Central memory CD8-positive, alpha-beta T cell (primary cell): Measurements from ENCODE around the gene TMTC1.

Experiments
- ATAC-seq: fragments of 150-1000 bp; cut with Tn5 transposase; replicated peaks from 2 replicates; pipeline ENCODE4 v1.10.0; 2022; ENCODE audit warnings: mild to moderate bottlenecking, moderate FRiP score, moderate number of reproducible peaks; ENCODE audit not compliant: poor library complexity, severe bottlenecking; ENCODE audit errors: extremely low read depth
- DNase-seq, 2 donors: peaks; one replicate each; pipeline ENCODE4 v3.0.0; 2021; ENCODE audit warnings: low spot score in 2 of 2
- H3K27ac Mint-ChIP-seq: one replicate; pipeline ENCODE4 v1.8.0; 2022; ENCODE audit warnings: low read depth, mild to moderate bottlenecking, moderate library complexity, mixed read lengths
- H3K27me3 Mint-ChIP-seq: one replicate; pipeline ENCODE4 v1.8.0; 2022; ENCODE audit warnings: mixed read lengths
- H3K36me3 Mint-ChIP-seq: one replicate; pipeline ENCODE4 v1.8.0; 2022; ENCODE audit warnings: mild to moderate bottlenecking, moderate library complexity, mixed read lengths; ENCODE audit not compliant: insufficient read depth
- H3K4me1 Mint-ChIP-seq: one replicate; pipeline ENCODE4 v1.8.0; 2022; ENCODE audit warnings: mixed read lengths
- H3K4me3 Mint-ChIP-seq: one replicate; pipeline ENCODE4 v1.8.0; 2022; ENCODE audit warnings: mild to moderate bottlenecking, moderate library complexity, mixed read lengths
- H3K9me3 Mint-ChIP-seq: one replicate; pipeline ENCODE4 v1.8.0; 2022; ENCODE audit warnings: mixed read lengths

The TMTC1 gene

DNA sequence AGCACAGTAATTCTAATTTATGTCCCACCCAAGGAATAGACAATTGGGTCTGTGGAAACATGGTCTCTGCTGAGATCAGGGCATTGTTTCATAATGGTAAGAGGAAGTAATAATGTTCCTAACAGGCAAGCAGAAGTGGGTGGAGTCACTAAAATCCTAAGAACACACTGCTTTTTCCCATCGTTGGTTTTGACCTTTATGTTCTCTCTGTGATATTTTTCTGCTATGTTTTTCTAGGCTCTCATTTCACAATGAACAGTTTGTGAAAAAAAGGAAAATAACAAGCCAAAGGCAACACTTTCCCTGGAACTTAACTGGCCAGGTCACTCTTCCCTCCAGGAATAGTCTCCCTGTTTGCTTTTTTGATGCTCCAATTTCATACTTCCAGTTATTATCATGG lies 205.7 kb downstream of the TMTC1 start:
- H3K27ac Mint-ChIP-seq, result no peak overlapping the region
- H3K4me1 Mint-ChIP-seq, result no peaks in the 10 kb centered on the region
- ATAC-seq (no peak), DNase-seq (no peak)
- H3K27me3 Mint-ChIP-seq, result peaks cover 18% of the 10 kb centered on the region
- H3K4me3 Mint-ChIP-seq, result no peak overlapping the region
- no peaks in the 10 kb centered on the region for H3K36me3 Mint-ChIP-seq
- H3K9me3 Mint-ChIP-seq, result no peaks in the 10 kb centered on the region

GRCh38 chr12:29574500-29574899 lies 209.2 kb downstream of the TMTC1 start:
- Mint-ChIP-seq H3K27ac (no peak overlapping the region), H3K4me3 (no peak overlapping the region), H3K36me3 (no peaks in the 10 kb centered on the region), H3K9me3 (no peaks in the 10 kb centered on the region), H3K27me3 (peaks cover 18% of the 10 kb centered on the region), H3K4me1 (no peaks in the 10 kb centered on the region)
- ATAC-seq (no peak), DNase-seq (no peak)

GRCh38 chr12:29572938-29573337 lies 210.8 kb downstream of the TMTC1 start:
- no peak for ATAC-seq
- no peak overlapping the region for H3K4me3 Mint-ChIP-seq
- H3K27ac Mint-ChIP-seq, result no peak overlapping the region
- H3K4me1 Mint-ChIP-seq, result no peaks in the 10 kb centered on the region
- no peaks in the 10 kb centered on the region for H3K9me3 Mint-ChIP-seq
- H3K36me3 Mint-ChIP-seq, result no peaks in the 10 kb centered on the region
- no peak for DNase-seq
- H3K27me3 Mint-ChIP-seq, result peaks cover 18% of the 10 kb centered on the region

DNA sequence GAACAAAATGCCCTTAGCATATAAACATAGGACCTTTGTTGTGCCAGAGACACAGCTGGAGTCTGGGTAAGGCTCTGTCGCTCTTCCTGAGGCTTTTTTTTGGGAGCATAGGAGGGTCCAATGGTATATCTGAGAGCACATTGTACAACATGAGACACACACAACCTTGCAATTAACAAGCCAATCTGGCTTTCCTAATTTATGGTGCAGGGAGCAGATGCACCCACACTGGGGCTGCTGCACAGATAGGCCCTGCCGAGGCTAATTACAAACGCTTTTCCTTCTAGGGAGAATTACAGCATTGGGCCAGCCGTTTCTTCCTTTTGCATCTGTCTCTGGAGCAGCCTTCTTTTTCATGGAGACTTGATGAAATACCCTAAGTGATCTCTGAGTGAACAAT lies 211.3 kb downstream of the TMTC1 start:
- Mint-ChIP-seq H3K9me3 (no peaks in the 10 kb centered on the region), H3K4me3 (no peak overlapping the region), H3K27ac (no peak overlapping the region), H3K4me1 (no peaks in the 10 kb centered on the region), H3K27me3 (peaks cover 17% of the 10 kb centered on the region), H3K36me3 (no peaks in the 10 kb centered on the region)
- ATAC-seq (no peak), DNase-seq (no peak)

GRCh38 chr12:29569132-29569757 lies 214.5 kb downstream of the TMTC1 start:
- no peaks in the 10 kb centered on the region for H3K36me3 Mint-ChIP-seq
- ATAC-seq, result no peak

GRCh38 chr12:29566441-29566840 lies 217.3 kb downstream of the TMTC1 start:
- Mint-ChIP-seq H3K4me3 (no peak overlapping the region), H3K4me1 (no peaks in the 10 kb centered on the region), H3K27me3 (peaks cover 43% of the 10 kb centered on the region), H3K27ac (no peak overlapping the region), H3K36me3 (no peaks in the 10 kb centered on the region), H3K9me3 (no peaks in the 10 kb centered on the region)
- no peak for DNase-seq
- no peak for ATAC-seq

More at GRCh38 chr12:29569132-29569757, 214.5 kb downstream of the TMTC1 start:
- no peak overlapping the region for H3K27ac Mint-ChIP-seq
- no peaks in the 10 kb centered on the region for H3K9me3 Mint-ChIP-seq
- no peak for DNase-seq
- peaks cover 20% of the 10 kb centered on the region for H3K27me3 Mint-ChIP-seq
- no peak overlapping the region for H3K4me3 Mint-ChIP-seq
- no peaks in the 10 kb centered on the region for H3K4me1 Mint-ChIP-seq

GRCh38 chr12:29565727-29566126 lies 218.0 kb downstream of the TMTC1 start:
- DNase-seq, result no peak
- Mint-ChIP-seq H3K4me1 (no peaks in the 10 kb centered on the region), H3K27me3 (peaks cover 43% of the 10 kb centered on the region), H3K9me3 (no peaks in the 10 kb centered on the region), H3K4me3 (no peak overlapping the region), H3K36me3 (no peaks in the 10 kb centered on the region), H3K27ac (no peak overlapping the region)
- no peak for ATAC-seq

DNA sequence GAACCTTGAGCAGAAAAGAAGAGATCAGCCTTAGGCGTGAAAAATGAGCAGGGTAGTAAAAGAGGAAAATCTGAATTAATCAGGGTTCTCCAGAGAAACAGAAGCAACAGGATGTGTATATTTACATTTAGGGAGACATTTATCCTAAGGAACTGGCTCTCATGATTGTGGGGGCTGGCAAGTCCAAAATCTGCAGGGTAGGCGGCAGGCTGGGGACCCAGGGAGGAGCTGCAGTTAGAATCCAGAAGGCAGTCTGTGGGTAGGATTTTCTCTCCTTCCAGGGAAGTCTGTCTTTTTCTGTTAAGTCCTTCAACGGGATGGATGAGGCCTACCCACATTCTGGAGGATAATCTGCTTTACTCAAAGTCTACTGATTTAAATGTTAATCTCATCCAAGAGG lies 218.8 kb downstream of the TMTC1 start:
- H3K4me1 Mint-ChIP-seq, result no peaks in the 10 kb centered on the region
- ATAC-seq, result no peak
- H3K36me3 Mint-ChIP-seq, result no peaks in the 10 kb centered on the region
- no peak for DNase-seq
- H3K27me3 Mint-ChIP-seq, result peaks cover 43% of the 10 kb centered on the region
- H3K4me3 Mint-ChIP-seq, result no peak overlapping the region
- H3K9me3 Mint-ChIP-seq, result no peaks in the 10 kb centered on the region
- H3K27ac Mint-ChIP-seq, result no peak overlapping the region

GRCh38 chr12:29563636-29564035 lies 220.1 kb downstream of the TMTC1 start:
- Mint-ChIP-seq H3K36me3 (no peaks in the 10 kb centered on the region), H3K27ac (no peak overlapping the region), H3K4me1 (no peaks in the 10 kb centered on the region), H3K9me3 (no peaks in the 10 kb centered on the region), H3K27me3 (peaks cover 43% of the 10 kb centered on the region), H3K4me3 (no peak overlapping the region)
- no peak for ATAC-seq
- no peak for DNase-seq

- Mint-ChIP-seq H3K27me3 (peaks cover 43% of the 10 kb centered on the region), H3K4me3 (no peak overlapping the region), H3K36me3 (no peaks in the 10 kb centered on the region), H3K4me1 (no peaks in the 10 kb centered on the region), H3K27ac (no peak overlapping the region), H3K9me3 (no peaks in the 10 kb centered on the region)
- no peak for ATAC-seq
- no peak for DNase-seq
These were observed 220.7 kb downstream of the TMTC1 start for GRCh38 chr12:29563071-29563470.

DNA sequence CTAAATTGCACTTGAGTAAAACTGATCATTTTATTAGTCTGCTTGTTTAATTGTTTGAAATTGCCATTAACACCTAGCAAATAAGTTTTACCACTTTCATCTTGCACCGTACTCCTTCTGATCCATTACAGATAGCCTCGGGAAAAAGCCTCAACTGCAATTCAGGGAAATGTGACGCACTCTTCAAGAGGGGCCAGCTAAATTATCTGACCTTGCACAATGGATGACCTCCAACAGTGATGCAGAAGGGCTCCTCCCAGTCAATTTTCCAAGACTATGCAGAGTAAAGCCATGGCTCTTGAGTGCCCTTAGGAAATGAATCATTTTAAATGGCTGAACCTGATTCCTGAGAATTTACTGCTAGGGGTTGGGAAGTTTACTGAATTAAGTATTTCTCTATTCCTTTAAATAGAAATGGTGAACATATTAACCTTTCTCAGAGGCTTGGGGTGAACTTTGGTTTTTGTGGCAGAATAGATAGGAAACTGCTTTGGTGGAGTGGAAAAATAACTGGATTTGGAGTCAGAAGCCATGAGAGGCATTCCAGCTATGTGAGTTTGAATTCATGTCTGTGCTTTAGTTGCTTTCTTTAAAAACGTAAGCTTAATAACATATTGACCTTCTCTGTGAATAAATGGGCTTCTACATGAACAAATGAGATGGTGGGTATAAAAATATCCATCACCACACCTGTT lies 221.5 kb downstream of the TMTC1 start:
- Mint-ChIP-seq H3K9me3 (no peaks in the 10 kb centered on the region), H3K4me3 (no peak overlapping the region), H3K27ac (no peak overlapping the region), H3K36me3 (no peaks in the 10 kb centered on the region), H3K27me3 (peaks cover 43% of the 10 kb centered on the region), H3K4me1 (no peaks in the 10 kb centered on the region)
- DNase-seq, result no peak
- ATAC-seq, result no peak

DNA sequence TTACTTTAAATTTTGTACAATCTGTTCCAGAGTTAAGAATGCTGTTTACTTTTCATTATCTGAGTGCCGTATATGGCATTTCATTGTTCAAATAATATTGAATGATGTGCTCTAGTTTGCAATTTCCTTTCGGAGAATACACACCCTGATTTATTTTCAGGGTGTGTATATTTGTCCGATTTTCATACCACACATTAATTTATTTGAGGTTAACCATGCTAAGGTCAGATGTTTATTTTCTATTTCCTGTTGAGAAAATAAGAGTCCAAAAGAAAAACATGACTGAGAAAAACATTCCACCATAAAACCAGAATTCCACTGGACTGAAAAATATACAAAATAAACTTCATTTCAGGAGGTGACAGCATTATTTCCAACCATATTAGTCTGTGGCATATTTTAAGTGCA lies 222.1 kb downstream of the TMTC1 start:
- H3K4me3 Mint-ChIP-seq, result no peak overlapping the region
- H3K4me1 Mint-ChIP-seq, result no peaks in the 10 kb centered on the region
- H3K27ac Mint-ChIP-seq, result no peak overlapping the region
- no peaks in the 10 kb centered on the region for H3K9me3 Mint-ChIP-seq
- no peak for ATAC-seq
- no peaks in the 10 kb centered on the region for H3K36me3 Mint-ChIP-seq
- no peak for DNase-seq
- H3K27me3 Mint-ChIP-seq, result peaks cover 46% of the 10 kb centered on the region

GRCh38 chr12:29559198-29559597 lies 224.5 kb downstream of the TMTC1 start:
- H3K4me1 Mint-ChIP-seq, result no peaks in the 10 kb centered on the region
- H3K9me3 Mint-ChIP-seq, result no peaks in the 10 kb centered on the region
- no peaks in the 10 kb centered on the region for H3K36me3 Mint-ChIP-seq
- no peak for DNase-seq
- peaks cover 39% of the 10 kb centered on the region for H3K27me3 Mint-ChIP-seq
- no peak for ATAC-seq
- no peak overlapping the region for H3K27ac Mint-ChIP-seq
- H3K4me3 Mint-ChIP-seq, result no peak overlapping the region
